ENCODE results near the gene ASPM. TPM values are rescaled to one million over a fixed set of nuclear protein-coding genes. Genes with fewer than 3 reads are reported as not detected.

The ASPM gene
- polyA plus RNA-seq, 2 of the 4 experiments (the other 2 are of a cell fraction): 19.0 to 35.5 TPM

GRCh38 chr1:197183195-197183748 lies 36.8 kb upstream of the ASPM start:
- 95% methylated on average over 5 of the region's 5 CpGs for WGBS (ENCODE audit: missing lambda C conversion rate)

GRCh38 chr1:197182716-197183115 lies 36.2 kb upstream of the ASPM start:
- no peak for ATAC-seq
- Histone ChIP-seq H3K9me3 (no peaks in the 10 kb centered on the region), H3K4me3 (no peak overlapping the region), H3K4me1 (peaks cover 21% of the 10 kb centered on the region), H3K27ac (no peak overlapping the region), H3K4me2 (no peak overlapping the region)
- TF ChIP-seq POLR2A (IDR thresholded peaks at IDR 0.05; ENCODE audit: low read length) (no peak), E2F6 (IDR thresholded peaks at IDR 0.05; ENCODE audit: borderline replicate concordance, low read depth) (no peak), RAD21 (conservative IDR thresholded peaks at IDR 0.05 in 1 of 2, IDR thresholded peaks at IDR 0.05 in 1 of 2) (no peak), EP300 (IDR thresholded peaks at IDR 0.05) (no peak), PBX3 (IDR thresholded peaks at IDR 0.05) (no peak), ZFP36 (IDR thresholded peaks at IDR 0.05; ENCODE audit: borderline replicate concordance, partially characterized antibody) (no peak), MAZ (IDR thresholded peaks at IDR 0.05; ENCODE audit: borderline replicate concordance, low read depth, low read length) (no peak), HMGXB4 (CRISPR knock-in tag; IDR thresholded peaks at IDR 0.05; ENCODE audit: borderline replicate concordance) (no peak)
- FAIRE-seq: no peak
- POLR2A ChIA-PET: no interaction called here
- WGBS (ENCODE audit: missing lambda C conversion rate): 83% methylated on average over 3 of the region's 3 CpGs
- CTCF ChIA-PET: interaction anchor here (1.9 kb wide), 1 partner anchor 26 kb away, joined by 6 read pairs; no protein-coding TSS in a partner anchor
- no peak for DNase-seq (ENCODE audit: low read depth in 1 of 2, low spot score in 1 of 2)

More at GRCh38 chr1:197183195-197183748, 36.8 kb upstream of the ASPM start:
- Histone ChIP-seq H3K9me3 (no peaks in the 10 kb centered on the region), H3K4me3 (no peak overlapping the region), H3K4me2 (no peak overlapping the region), H3K4me1 (peaks cover 19% of the 10 kb centered on the region), H3K27ac (no peak overlapping the region)
- CTCF ChIA-PET: interaction anchor here (1.9 kb wide), 1 partner anchor 26 kb away, joined by 6 read pairs; no protein-coding TSS in a partner anchor
- DNase-seq (ENCODE audit: low read depth in 1 of 2, low spot score in 1 of 2): no peak
- no peak for TF ChIP-seq RAD21 (conservative IDR thresholded peaks at IDR 0.05 in 1 of 2, IDR thresholded peaks at IDR 0.05 in 1 of 2)
- TF ChIP-seq RARB (CRISPR knock-in tag; IDR thresholded peaks at IDR 0.05): no peak
- TF ChIP-seq EP300 (IDR thresholded peaks at IDR 0.05): no peak
- no peak for TF ChIP-seq ZNF302 (CRISPR knock-in tag; IDR thresholded peaks at IDR 0.05)
- POLR2A ChIA-PET: no interaction called here
- ATAC-seq: no peak
- no peak for FAIRE-seq

GRCh38 chr1:197181982-197182381 lies 35.5 kb upstream of the ASPM start:
- FAIRE-seq (no peak), ATAC-seq (no peak), DNase-seq (ENCODE audit: low read depth in 1 of 2, low spot score in 1 of 2) (no peak)
- ChIA-PET CTCF (interaction anchor here (1.9 kb wide), 1 partner anchor 27 kb away, joined by 6 read pairs; no protein-coding TSS in a partner anchor), POLR2A (no interaction called here)
- H3K4me1 ChIP-seq: peaks cover 21% of the 10 kb centered on the region
- H3K9me3 ChIP-seq: no peaks in the 10 kb centered on the region
- H3K27ac ChIP-seq: no peak overlapping the region
- H3K4me2 ChIP-seq: no peak overlapping the region
- 73% methylated on average over 3 of the region's 3 CpGs for WGBS (ENCODE audit: missing lambda C conversion rate)
- no peak overlapping the region for H3K4me3 ChIP-seq
- no peak for TF ChIP-seq CTCF (IDR thresholded peaks at IDR 0.05)
- TF ChIP-seq PBX3 (IDR thresholded peaks at IDR 0.05): no peak
- TF ChIP-seq HEYL (CRISPR knock-in tag; IDR thresholded peaks at IDR 0.05): no peak
- TF ChIP-seq RFX5 (IDR thresholded peaks at IDR 0.05): no peak
- TF ChIP-seq MAFK (IDR thresholded peaks at IDR 0.05; ENCODE audit: partially characterized antibody): no peak
- no peak for TF ChIP-seq HOXB5 (CRISPR knock-in tag; IDR thresholded peaks at IDR 0.05)
- TF ChIP-seq ZFP36 (IDR thresholded peaks at IDR 0.05; ENCODE audit: borderline replicate concordance, partially characterized antibody): no peak
- TF ChIP-seq FOSL2 (IDR thresholded peaks at IDR 0.05): no peak
- no peak for TF ChIP-seq FOSL2 (CRISPR knock-in tag; IDR thresholded peaks at IDR 0.05)
- TF ChIP-seq ZC3H11A (IDR thresholded peaks at IDR 0.05): no peak
- no peak for TF ChIP-seq FOSB (CRISPR knock-in tag; IDR thresholded peaks at IDR 0.05)
- TF ChIP-seq E2F6 (IDR thresholded peaks at IDR 0.05; ENCODE audit: borderline replicate concordance, low read depth): no peak
- no peak for TF ChIP-seq KDM5A (IDR thresholded peaks at IDR 0.05)
- TF ChIP-seq ATOH8 (CRISPR knock-in tag; IDR thresholded peaks at IDR 0.05; ENCODE audit: low read depth): no peak
- TF ChIP-seq NFE2L2 (conservative IDR thresholded peaks at IDR 0.05; ENCODE audit: low read length): no peak
- TF ChIP-seq PHF8 (IDR thresholded peaks at IDR 0.05; ENCODE audit: borderline replicate concordance, low read depth): no peak
- TF ChIP-seq RNF2 (IDR thresholded peaks at IDR 0.05; ENCODE audit: borderline replicate concordance, low read depth): no peak
- no peak for TF ChIP-seq CHD2 (IDR thresholded peaks at IDR 0.05; ENCODE audit: low read length, partially characterized antibody)
